Retinal pigment epithelial cell (primary cell): Measurements from ENCODE around the gene EPHX1.

ENCODE experiments used
- DNase-seq: peaks from one replicate; pipeline ENCODE4 v3.0.0-alpha.2; 2010; ENCODE audit warnings: low read depth
- H3K4me3 ChIP-seq: 2 replicates; pipeline ENCODE4 v1.5.1; 2011; ENCODE audit warnings: mild to moderate bottlenecking, low read length, control low read depth, moderate library complexity
- TF ChIP-seq, protein P1 (sequence below): conservative IDR thresholded peaks from 2 replicates; pipeline ENCODE4 v1.5.1; 2011; ENCODE audit warnings: low read depth, low read length, control low read depth, inconsistent platforms

The EPHX1 gene

DNA sequence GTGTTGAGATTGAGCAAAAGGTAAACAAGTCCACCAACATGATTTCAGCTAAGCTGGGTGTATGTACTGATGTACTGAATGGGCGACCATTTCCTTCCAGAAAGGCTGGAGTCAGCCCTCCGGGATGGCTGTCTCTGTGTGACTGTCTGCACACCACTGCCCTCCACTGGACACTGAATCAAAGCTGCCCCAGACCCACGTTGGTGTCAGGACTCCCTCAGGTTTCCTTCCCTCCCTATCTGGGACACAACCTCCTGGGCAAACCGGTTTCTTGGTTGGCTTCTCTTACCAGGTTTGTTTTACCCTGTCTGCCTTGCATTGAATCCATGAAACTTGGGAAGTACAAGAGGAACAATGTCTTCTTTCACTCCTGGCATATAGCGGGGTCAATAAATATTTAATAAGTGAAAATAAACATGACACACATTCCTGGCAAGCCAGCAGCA is 37.6 kb upstream of the EPHX1 start:
- TF ChIP-seq, protein P1, sequence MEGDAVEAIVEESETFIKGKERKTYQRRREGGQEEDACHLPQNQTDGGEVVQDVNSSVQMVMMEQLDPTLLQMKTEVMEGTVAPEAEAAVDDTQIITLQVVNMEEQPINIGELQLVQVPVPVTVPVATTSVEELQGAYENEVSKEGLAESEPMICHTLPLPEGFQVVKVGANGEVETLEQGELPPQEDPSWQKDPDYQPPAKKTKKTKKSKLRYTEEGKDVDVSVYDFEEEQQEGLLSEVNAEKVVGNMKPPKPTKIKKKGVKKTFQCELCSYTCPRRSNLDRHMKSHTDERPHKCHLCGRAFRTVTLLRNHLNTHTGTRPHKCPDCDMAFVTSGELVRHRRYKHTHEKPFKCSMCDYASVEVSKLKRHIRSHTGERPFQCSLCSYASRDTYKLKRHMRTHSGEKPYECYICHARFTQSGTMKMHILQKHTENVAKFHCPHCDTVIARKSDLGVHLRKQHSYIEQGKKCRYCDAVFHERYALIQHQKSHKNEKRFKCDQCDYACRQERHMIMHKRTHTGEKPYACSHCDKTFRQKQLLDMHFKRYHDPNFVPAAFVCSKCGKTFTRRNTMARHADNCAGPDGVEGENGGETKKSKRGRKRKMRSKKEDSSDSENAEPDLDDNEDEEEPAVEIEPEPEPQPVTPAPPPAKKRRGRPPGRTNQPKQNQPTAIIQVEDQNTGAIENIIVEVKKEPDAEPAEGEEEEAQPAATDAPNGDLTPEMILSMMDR, result peak; percentile 93
- no peak overlapping the region for H3K4me3 ChIP-seq
- peak; percentile 59 for DNase-seq

DNA sequence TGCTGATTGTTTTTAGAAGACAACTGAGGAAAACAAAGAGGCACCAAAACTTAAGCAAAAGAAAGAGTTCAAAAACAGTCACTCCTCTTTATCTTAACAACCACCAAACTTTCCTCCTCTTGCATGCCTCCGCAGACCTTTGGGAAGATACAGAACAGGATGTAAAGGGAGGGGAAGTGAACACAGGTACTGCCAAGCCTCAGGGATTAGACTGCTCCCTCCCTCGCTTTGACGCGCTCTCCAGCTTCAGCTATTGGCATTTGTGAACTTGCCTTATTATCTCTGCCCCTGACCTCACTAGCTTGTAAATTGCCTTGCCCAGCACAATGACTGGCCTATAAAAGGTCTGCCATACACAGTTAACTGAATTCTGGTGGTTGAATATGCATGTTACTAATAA is 37.1 kb upstream of the EPHX1 start:
- DNase-seq, result no peak
- TF ChIP-seq, protein P1, result no peak
- H3K4me3 ChIP-seq, result no peak overlapping the region

DNA sequence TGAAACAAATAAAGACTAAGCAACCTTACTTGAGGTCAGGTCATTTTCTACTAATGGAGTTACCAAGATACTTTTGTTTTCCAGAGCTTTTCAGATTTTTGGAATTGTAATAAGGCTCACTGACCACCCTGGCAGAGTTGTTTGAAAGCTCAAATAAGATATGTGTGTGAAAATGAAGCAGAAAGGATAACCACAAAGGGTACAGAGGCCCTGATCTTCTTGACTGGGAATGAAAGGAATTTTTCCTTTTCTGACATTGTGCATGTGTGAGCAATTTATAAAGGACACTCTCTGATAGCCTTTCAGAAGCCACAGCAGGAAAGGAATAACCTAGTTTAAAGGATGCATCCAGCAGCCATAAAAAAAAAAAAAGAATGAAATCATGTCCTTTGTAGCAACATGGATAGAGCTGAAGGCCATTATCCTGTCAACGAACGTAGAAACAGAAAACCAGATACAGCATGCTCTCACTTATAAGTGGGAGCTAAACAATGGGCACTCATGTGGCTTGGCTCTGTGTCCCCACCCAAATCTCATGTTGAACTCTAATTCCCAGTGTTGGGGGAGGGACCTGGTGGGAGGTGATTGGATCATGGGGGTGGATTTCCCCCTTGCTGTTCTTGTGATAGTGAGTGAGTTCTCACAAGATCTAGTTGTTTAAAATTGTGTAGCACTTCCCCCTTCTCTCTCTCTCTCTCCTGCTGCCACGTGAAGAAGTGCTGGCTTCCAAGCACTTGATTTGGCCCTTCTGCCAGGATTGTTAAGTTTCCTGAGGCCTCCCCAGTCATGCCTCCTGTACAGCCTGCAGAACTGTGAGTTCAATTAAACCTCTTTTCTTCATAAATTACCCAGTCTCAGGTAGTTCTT is 35.4 kb upstream of the EPHX1 start:
- TF ChIP-seq, protein P1, result no peak
- no peak for DNase-seq
- H3K4me3 ChIP-seq, result no peak overlapping the region

DNA sequence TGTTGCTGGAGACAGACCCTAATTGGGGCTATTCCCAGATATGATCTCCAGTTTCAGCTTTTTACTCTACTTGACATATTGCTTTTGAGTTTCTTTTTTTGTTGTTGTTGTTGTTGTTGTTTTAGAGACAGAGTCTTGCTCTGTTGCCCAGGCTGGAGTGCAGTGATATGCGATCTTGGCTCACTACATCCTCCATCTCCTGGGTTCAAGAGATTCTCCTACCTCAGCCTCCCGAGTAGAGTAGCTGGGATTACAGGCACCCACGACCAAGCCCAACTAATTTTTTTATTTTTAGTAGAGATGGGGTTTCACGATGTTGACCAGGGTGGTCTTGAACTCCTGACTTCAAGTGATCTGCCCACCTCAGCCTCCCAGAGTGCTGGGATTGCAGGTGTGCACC is 33.6 kb upstream of the EPHX1 start:
- TF ChIP-seq, protein P1, result no peak
- no peak overlapping the region for H3K4me3 ChIP-seq
- no peak for DNase-seq

DNA sequence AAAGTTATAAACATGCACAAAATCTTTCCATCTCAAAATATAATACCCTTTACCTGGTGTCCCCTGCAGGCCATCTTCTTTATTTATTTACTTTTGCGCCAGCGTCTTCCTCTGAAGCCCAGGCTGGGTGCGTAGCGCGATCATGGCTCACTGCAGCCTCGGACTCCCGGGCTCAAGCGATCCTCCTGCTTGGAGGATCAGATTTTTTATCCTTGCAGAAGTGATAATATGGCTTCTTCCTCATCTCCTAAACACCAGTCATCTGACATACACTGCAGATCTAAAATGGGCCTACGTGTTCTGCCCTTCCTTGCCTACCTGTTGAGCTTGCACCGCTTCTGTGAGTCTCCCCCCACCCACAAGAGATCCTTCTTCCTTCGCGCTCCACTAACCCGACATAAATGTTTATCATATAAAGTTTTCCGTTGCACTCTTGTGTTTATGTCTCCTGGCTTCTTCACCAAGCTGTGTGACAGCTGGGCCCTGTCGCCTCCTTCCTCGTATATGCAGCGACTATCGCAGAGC is 32.8 kb upstream of the EPHX1 start:
- H3K4me3 ChIP-seq, result peak overlapping the region; percentile 94
- TF ChIP-seq, protein P1, result no peak
- DNase-seq, result no peak

DNA sequence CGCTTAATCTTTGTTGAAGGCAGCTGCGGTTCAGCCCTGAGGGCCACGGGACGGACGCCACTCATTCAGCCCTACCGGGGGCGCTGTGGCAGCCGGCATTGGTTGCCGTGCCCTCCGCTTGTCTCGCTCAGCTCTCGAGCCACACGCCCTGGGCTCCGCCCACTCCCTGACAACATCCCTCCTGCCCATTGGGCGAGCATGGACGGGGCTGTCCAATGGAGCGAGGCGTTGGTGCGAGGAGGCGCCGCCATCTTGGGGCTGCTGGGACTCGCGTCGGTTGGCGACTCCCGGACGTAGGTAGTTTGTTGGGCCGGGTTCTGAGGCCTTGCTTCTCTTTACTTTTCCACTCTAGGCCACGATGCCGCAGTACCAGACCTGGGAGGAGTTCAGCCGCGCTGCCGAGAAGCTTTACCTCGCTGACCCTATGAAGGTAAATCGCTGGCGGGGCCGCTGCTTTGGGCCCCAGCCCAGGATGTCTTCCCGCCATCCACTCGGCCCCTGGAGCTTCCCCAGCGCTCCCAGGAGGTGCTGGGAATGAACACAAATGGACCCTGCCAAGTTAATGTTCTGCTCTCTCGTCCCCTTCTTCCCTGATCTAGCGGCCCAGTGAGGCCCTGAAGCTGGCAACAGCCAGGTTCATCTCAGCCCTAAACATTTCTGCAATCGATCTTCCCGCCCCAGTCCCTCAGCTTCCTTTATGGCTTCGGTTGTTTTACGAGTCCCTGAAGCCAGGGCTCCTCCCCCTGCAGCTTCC is 32.2 kb upstream of the EPHX1 start, which contains the start of gene SRP9:
TSS of gene SRP9 (plus strand) at position 244 of the 754 bp plus-strand sequence. CDS start at position 359, 115 bp downstream.
- TF ChIP-seq, protein P1, result peak; percentile 85
- peak within 1 kb of the TSS; percentile 94 for H3K4me3 ChIP-seq
- DNase-seq, result peak; percentile 95
